OCI-LY3 (cell line): ENCODE results near the gene HOXD12.

Experiments
- H2AFZ ChIP-seq: fragments of 200-600, 300-600 bp; shearing (Covaris generic); 2 replicates; pipeline ENCODE4 v1.6.0; 2014; ENCODE audit warnings: antibody characterized with exemption, low read depth, low read length
- H3K27ac ChIP-seq: fragments of 200-600, 300-600 bp; sonication (generic); 2 replicates; pipeline ENCODE4 v1.5.1; 2014; ENCODE audit warnings: mild to moderate bottlenecking, low read length, moderate library complexity, mixed read lengths
- H3K27me3 ChIP-seq: fragments of 200-600, 300-600 bp; sonication (generic); 2 replicates; pipeline ENCODE4 v1.6.1; 2014; ENCODE audit warnings: low read depth, low read length, mixed read lengths
- H3K36me3 ChIP-seq: fragments of 200-600, 300-600 bp; sonication (generic); replicated peaks from 2 replicates; pipeline ENCODE3; 2014; ENCODE audit warnings: low read depth, low read length, mixed read lengths
- H3K4me1 ChIP-seq: fragments of 300-600, 200-600 bp; sonication (generic); 2 replicates; pipeline ENCODE4 v1.6.1; 2014; ENCODE audit warnings: low read length, mixed read lengths
- H3K4me2 ChIP-seq: fragments of 200-600, 300-600 bp; sonication (generic); 2 replicates; pipeline ENCODE4 v1.6.1; 2014; ENCODE audit warnings: low read length, mixed read lengths
- H3K4me3 ChIP-seq: fragments of 300-600, 200-600 bp; sonication (generic); 2 replicates; pipeline ENCODE4 v1.5.1; 2014; ENCODE audit warnings: antibody characterized with exemption, mild to moderate bottlenecking, low read length, moderate library complexity
- H3K79me2 ChIP-seq: fragments of 300-600, 200-600 bp; shearing (Covaris generic); 2 replicates; pipeline ENCODE4 v1.6.1; 2014; ENCODE audit warnings: mild to moderate bottlenecking, low read length, mixed read lengths
- H3K9ac ChIP-seq: fragments of 300-600, 200-600 bp; shearing (Covaris generic); 2 replicates; pipeline ENCODE4 v1.6.0; 2014; ENCODE audit warnings: mild to moderate bottlenecking, low read length, moderate library complexity
- H3K9me3 ChIP-seq: fragments of 200-600, 300-600 bp; shearing (Covaris generic); 2 replicates; pipeline ENCODE4 v1.6.1; 2014; ENCODE audit warnings: low read length, mixed read lengths; ENCODE audit not compliant: insufficient read depth
- H4K20me1 ChIP-seq: fragments of 200-600, 300-600 bp; sonication (generic); 2 replicates; pipeline ENCODE4 v1.6.1; 2016; ENCODE audit warnings: low read length, mixed read lengths; ENCODE audit not compliant: insufficient read depth
- CTCF ChIP-seq: fragments of 200-600, 300-600 bp; sonication (generic); IDR thresholded peaks from 2 replicates; pipeline ENCODE4 v1.5.1; 2014; ENCODE audit warnings: antibody characterized with exemption, low read length, low read depth
- EZH2phosphoT487 ChIP-seq: fragments of 200-600 bp; shearing (Covaris generic); IDR thresholded peaks from 2 replicates; pipeline ENCODE4 v1.6.1; 2018; ENCODE audit warnings: antibody characterized with exemption, mixed run types, low read depth

HOXD12 gene

DNA sequence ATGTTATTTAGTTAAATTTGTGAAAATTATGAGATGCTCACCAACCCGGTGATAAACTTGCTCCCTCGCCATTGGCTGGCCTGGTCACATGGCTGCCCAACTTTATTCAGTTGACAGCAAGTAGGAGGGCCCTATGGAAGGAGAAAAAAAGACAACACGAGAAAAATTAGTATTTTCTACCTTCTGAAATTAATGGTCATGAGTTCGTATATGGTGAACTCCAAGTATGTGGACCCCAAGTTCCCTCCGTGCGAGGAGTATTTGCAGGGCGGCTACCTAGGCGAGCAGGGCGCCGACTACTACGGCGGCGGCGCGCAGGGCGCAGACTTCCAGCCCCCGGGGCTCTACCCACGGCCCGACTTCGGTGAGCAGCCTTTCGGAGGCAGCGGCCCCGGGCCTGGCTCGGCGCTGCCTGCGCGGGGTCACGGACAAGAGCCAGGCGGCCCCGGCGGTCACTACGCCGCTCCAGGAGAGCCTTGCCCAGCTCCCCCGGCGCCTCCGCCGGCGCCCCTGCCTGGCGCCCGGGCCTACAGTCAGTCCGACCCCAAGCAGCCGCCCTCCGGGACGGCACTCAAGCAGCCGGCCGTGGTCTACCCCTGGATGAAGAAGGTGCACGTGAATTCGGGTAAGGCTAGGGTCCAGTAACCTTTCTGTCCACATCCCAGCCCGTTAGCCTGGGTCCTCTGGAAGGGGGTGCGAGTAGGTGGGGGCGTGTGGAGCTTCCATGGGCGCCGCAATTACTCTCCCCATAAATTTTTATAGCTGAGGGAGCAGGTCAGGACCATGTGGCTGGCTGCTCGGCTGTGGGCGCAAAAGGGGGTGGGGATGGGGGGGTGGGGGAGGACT lies 52.1 kb downstream of the HOXD12 start, which contains the start of gene HOXD4:
TSS of gene HOXD4 (plus strand) at position 109 of the 846 bp plus-strand sequence. CDS start at position 193, 84 bp downstream.
- Histone ChIP-seq H3K27me3 (no peaks in the 10 kb centered on the region), H3K36me3 (no peaks in the 10 kb centered on the region), H3K27ac (no peak within 1 kb of the TSS), H3K9me3 (no peaks in the 10 kb centered on the region), H4K20me1 (no peaks in the 10 kb centered on the region), H2AFZ (no peak within 1 kb of the TSS), H3K4me1 (no peaks in the 10 kb centered on the region), H3K4me2 (no peak within 1 kb of the TSS), H3K9ac (no peak within 1 kb of the TSS), H3K79me2 (no peaks in the 10 kb centered on the region), H3K4me3 (no peak within 1 kb of the TSS)
- TF ChIP-seq EZH2phosphoT487 (no peak), CTCF (no peak)
